Fibroblast of skin of right biceps (primary cell): Measurements from ENCODE around the gene IL23A.

Source experiments
- DNase-seq: peaks from one replicate; pipeline ENCODE4 v3.0.0-alpha.2; 2013

The IL23A gene

DNA sequence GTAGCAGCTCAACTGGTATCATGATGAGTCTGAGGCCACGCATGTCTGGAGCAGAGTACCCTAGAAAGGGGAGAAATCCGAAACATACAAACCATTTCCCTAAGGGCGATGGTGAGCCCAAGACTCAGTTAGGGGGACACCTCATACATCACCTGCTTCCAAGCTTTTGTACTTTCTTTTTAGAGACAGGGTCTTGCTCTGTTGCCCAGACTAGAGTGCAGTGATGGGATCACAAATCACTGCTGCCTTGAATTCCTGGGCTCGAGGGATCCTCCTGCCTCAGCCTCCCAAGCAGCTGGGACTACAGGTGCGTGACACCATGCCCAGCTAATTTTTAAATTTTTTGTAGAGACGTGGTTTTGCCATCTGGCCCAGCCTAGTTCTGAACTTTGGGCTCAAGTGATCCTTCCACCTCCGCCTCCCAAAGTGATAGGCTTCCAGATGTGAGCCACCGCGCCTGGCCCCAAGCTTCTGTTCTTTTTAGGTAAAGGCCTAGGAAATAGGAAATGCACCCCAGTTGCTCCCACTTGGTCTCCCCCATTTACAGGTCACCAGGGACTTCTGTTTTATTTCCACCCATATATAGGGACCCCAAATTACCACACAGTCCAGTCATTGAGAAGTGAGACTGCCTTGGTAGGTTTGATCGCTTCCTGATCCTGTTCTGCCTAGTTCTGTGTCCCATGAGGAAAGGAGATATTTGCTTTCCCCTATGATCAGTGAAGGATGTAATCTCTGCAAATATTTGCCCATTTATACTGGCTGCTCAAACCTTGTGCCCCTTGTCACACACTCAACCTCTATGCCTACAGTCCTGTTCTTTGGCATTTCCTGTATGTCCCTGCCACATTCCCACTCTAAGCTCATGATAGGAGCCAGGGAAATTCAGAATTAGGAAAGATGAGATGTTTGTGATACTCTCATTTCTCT lies 23.7 kb downstream of the IL23A start, which contains the start of gene APOF:
TSS of gene APOF (minus strand) at position 728 of the 930 bp plus-strand sequence. CDS start at position 616, 112 bp downstream.
- DNase-seq = no peak

DNA sequence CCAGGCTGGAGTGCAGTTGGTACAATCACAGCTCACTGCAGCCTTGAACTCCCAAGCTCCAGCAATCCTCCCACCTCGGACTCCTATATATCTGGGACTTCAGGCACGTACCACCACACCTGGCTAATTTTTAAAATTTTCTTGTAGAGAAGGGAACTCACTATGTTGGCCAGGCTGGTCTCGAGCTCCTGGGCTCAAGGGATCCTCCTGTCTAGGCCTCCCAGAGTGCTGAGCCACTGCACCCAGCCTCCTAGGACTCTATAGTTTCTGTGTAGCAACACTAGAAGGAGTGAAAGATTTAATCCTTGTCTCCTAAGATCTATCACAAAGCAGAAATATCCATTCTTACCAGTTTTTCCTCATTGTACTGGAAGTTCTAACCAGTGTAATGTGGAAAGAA lies 28.3 kb downstream of the IL23A start:
- no peak for DNase-seq

DNA sequence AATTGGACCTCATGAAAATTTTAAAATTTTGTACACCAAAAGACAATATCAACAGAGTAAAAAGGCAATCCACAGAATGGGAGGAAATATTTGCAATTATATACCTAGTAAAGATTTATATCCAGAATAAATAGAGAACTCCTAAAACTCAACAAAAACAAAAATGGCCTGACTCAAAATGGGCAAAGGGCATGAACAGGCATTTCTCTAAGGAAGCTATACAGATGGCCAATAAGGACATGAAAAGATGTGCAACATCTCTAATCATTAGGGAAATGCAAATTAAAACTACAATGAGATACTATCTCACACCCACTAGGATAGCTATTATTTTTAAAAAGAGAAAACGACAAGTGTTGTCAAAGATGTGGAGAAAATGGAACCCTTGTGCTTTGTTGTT lies 34.8 kb downstream of the IL23A start:
- no peak for DNase-seq

DNA sequence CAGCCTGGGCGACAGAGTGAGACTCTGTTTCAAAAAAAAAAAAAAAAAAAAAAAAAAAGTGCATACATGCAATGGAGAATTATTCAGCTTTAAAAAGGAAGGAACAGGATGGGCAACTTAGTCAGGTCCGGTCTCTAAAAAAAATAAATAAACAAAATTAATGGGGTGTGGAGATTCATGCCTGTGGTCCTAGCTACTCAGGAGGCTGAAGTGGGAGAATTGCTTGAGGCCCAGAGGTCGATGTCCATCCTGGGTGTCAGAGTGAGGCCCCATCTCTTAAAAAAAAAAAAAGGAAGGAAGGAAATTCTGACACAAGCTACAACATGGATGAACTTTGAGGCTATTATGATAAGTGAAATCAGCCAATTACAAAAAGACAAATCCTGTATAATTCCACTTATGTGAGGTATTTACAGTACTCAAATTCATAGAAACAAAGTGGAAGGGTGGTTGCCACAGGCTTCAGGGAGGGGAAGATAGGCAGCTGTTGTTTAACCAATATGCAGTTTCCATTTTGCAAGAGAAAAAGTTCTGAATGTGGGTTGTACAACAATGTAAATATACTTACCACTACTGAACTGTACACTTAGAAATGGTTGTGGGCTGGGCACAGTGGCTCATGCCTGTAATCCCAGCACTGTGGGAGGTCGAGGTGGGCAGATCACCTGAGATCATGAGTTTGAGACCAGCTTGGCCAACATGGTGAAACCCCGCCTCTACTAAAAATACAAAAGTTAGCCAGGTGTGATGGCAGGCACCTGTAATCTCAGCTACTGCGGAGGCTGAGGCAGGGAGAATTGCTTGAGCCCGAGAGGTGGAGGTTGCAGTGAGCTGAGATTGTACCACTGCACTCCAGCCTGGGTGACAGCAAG lies 36.3 kb downstream of the IL23A start:
- DNase-seq = no peak

DNA sequence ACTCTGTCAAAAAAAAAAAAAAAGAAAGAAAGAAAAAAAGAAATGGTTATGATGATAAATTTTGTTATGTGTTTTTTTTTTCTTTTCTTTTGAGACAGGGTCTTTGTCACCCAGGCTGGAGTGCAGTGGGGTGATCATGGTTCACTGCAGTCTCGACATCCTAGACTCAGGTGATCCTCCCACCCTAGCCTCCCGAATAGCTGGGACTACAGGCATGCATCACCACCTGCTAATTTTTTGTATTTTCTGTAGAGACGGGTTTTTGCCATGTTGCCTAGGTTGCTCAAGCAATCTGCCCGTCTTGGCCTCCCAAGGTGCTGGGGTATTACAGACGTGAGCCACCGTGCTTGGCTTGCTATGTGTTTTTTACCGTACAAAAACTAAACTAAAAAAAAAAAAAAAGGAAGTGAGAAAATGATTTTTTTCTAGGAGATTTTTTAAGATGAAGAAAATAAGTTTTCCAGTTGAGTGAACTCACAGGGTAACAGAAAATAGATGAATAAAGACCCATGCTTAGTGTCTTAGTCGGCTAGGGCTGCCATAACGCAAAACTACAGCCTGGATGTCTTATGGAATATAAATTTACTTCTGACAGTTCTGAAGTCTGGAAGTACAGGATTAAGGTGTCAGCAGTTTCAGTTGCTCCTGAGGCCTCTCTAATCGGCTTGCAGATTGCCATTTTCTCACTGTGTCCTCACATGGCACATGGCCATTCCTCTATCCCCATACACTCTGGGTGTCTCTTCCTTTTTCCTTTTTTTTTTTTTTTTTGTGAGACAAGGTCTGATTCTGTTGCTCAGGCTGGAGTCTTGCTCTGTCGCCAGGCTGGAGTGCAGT lies 37.1 kb downstream of the IL23A start:
- no peak for DNase-seq

DNA sequence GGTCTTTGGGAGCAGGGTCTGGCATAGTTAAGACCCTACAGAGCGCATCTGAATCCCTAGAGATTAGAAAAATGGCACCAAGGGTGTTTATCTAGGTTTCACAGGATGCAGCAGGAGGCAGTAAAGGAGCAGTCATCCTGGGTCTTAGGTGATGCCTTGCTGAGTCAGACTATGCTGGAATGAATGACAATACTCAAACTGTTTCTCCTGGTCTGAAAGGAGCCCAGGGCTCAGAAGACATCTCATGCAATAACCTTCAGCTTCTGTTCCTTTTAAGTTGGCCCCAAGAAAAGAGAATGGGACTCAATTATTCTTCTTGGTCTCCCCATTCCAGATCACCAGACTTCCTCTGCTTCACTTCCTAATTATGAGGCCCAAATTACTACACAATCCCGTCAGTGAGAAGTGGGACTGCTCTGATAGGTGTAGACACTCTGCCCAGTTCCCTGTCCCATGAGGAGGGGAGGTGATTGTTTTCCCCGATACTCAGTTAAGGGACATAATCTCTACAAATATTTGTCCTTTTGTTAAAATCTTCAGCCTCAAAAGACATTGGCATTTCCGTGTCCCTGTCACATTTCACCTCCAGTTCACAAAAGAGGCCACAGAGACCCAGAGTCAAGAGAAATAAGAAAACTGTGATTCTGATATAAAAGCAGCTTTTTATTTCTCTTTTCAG lies 38.8 kb downstream of the IL23A start:
- peak; percentile 27 for DNase-seq

DNA sequence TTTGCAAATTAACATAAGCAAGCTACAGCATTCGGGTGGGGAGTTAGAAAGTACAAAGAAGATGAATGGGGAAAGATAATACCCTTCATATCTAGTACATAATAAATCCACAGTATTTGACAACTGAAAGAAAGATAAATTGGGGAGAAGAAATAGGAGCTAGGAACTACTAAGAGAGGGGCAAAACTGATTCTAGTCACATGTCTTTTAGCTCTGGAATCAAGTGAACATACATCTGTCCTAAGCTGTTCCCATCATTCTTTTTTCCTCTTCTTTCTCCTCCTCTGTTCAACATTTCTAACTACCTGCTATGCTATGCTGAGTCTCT lies 39.3 kb downstream of the IL23A start:
- no peak for DNase-seq

DNA sequence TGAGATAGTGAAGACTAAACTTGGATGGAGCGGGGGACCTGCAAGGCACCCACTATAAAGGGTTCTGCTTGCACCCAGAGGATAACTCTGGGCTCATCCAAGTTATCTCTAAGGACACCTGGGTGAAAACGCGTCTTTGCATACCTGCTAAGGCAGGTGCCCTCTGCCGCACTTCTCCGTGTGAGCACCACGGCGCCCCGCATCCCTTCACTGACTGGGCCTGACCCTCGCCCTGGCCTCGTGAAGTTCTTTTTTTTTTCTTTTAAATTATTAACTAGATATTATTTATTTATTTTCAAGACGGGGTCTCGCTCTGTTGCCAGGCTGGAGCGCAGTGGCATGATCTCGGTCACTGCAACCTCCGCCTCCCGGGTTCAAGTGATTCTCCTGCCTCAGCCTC lies 43.9 kb downstream of the IL23A start:
- no peak for DNase-seq

DNA sequence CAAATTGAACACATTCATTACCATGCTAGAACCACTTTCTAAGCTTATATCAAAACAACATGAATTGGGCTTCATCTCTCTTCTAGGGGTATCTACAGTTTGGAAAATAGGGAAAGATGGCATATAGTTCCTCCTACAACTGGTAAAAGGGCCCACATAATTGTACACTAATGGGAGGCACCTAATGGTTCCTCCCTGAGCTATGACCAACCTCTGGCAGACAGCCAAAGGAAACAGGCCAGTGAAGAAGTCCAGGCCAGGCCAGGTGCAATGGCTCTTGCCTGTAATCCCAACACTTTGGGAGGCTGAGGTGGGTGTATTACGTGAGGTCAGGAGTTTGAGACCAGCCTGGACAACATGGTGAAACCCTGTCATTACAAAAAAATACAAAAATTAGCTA lies 47.2 kb downstream of the IL23A start:
- no peak for DNase-seq

DNA sequence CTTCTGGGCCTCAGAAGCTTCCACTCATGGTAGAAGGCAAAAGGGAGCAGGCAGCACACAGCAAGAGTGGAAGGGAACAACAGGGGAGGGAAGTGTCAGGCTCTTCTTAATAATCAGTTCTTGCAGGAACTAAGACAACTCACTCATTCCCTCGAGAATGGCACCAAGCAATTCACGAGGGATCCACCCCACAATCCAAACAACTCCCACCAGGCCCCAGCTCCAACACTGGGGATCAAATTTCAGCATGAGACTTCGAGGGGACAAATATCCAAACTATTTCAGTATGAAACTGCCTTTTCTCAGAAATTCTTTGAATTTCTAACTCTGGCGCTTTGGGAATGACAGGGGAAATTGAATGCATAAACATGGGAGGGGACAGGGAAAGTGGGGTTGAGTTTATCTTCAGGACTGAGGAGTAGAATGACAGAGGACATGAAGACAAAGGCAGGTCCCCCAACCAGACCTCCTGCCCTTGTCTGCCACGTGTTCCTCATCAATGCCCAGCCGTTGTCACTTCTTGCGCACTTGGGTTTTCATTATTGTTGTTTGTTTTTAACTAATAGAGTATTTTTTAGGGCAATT lies 48.6 kb downstream of the IL23A start:
- DNase-seq = peak; percentile 65

DNA sequence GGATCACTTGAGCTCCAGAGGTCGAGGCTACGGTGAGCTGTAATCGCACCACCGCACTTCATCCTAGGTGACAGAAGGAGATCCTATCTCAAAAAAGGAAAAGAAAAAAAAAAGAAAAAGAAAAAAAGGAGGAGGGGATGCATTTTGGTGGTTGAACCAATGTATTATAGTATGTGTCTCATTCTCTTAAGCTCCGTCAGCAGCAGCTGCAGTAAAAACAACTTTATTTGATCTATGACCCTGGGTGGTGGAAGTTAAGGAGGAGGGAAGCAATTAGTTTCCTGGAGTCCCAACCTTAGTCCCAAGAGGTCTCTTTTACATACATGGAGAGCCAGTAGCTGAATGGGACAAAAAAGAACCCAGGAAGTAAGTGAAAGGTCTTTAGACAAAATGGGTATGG lies 50.7 kb downstream of the IL23A start:
- DNase-seq = no peak
